ENCODE data around the gene S100PBP. TPM values are rescaled to one million over a fixed set of nuclear protein-coding genes. Genes with fewer than 3 reads are reported as not detected.

Gene S100PBP
- total RNA-seq (2022; extraction: Qiagen RNA extraction; ENCODE audit: low read depth): 16.1 to 19.9 TPM (median 16.6 TPM) in 5 replicates

GRCh38 chr1:32817159-32817814 lies at the start of gene S100PBP, which contains the start of gene YARS1:
S100PBP (plus strand) TSS chr1:32817653; CDS start chr1:32826100, 8,447 bp downstream.
YARS1 (minus strand) TSS chr1:32817358; CDS start chr1:32817244, 114 bp downstream.

DNA sequence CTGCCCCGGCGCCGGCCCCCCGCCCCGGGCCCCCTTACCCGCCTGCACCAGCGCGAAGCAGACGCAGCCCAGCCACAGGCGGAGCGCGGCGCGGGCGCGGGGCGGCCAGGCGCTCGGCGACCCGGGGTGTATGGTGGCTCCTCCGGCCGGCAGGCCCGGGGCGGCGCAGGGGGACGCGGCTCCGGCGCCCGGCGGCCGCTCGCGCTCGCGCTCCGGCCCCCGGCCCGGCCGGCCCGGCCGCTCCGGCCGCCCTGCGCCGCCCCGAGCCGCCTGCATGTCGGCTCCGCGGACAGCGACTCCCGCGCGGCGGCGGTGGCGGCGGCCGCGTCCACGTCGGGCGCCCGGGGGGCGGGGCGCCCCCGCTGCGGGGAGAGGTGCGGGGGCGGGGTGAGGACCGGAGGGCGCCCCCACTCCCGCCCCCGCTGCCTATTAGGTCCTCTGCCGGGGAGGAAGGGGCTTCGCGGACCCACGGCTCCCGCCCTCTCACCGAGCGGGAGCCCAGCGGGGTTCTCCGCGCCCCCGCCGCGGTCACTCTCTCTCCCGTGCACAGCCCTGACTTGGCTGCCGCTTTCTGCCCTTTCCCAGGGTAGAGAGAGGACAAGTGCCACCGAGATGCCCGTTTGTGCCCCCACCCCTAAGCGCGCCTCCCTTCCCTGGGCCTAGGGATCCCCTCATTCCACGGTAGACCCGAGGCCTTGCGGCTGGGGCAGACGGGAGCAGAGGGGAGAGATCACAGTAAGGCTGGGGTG lies 53.3 kb downstream of the S100PBP start, which contains the start of gene FNDC5:
FNDC5 (minus strand) TSS at position 298 of the 749 bp plus-strand sequence.

DNA sequence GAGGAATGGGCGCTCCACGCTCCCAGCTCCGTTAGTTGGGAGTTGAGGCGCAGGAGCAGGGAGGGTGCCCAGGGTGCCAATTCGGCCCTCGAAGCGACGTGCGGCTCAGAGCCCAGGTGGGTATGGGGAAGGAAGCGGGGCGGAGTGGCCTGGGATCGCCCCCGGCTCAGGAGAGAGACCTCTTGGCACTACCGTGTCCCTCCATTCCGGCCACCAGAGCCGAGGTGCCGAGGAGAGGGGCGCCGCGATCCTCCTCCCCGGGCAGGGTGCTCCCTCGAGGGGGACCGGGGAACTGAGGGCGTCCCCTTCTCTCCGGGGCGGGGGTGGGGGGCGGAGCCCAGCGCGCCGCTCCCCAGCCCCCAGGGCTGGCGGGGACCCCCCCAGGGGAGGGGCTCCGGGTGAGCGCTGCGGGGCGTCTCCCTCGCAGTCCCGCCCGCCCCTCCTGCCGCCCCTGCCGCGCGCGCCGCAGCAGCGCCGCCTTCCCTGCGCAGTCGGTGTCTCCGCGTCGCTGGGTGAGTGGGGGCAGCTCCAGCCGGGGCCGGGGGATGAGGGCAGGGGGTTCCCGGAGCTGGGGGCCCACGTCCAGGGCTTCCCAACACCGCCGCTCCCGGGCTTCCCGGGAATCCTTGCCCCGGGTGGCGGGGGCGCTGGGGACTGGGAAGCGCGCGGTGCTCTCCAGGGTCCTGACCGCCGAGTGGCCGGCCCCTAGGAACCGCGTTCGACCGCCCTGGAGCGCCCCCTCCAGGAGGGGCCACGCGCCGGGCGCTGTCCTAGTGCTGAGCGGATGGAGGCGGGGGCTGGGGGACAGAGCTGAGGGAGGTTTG lies 68.8 kb downstream of the S100PBP start, which contains the start of gene HPCA:
HPCA (plus strand) TSS at position 488 of the 824 bp plus-strand sequence. CDS start 2,408 bp downstream, outside the sequence.

DNA sequence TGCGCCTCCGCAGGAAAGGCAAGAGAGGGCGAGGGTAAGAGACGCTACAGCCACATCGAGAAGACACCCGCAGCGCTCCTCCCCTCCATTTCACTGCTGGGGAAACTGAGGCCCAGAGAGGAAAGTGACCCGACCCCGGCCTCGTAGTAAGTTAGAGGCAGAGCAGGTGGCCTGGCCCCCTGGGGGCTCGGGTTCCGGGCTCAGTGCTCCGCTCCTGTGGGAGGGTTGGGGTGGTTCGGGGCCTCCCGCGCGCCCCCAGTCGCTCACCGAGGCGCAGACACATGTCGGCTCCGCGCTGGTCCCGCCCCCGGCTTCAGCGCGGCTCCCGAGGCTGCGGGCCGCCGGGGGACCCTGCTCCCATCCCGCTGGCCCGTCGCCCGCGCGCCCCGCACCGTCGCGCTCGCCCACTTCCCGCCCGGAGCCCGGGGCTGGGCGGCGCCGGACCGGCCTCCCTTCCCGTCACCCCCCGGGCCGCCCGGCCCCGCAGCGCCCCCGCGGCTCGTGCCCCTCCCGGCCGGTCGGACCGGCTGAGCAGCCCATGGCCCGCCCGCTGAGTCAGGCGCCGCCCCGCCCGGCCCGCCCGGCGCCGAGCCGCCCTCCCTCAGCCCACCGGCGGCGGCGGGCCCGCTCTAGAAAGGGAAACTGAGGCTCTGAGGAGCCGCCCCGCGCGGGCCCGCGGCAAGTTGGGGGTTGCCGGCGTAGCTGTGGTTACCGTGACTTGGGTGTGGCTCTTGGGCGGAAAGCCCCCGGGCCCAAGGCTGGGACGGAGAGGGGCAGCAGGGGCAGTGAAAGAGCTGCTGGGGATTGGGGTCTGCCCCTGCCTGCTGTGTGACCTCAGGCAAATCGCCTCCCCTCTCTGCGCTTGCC lies 83.7 kb downstream of the S100PBP start, which contains the start of gene TMEM54:
TMEM54 (minus strand) TSS at position 434 of the 867 bp plus-strand sequence; CDS start at position 283, 151 bp downstream.

Other genes with a start within 250 kb of the S100PBP start
- gene ZBTB8OS, start 167.1 kb upstream of the S100PBP start, total RNA-seq (2022; extraction: Qiagen RNA extraction; ENCODE audit: low read depth): 35.6 to 52.3 TPM (median 38.9 TPM) in 5 replicates
- gene RBBP4, start 166.4 kb upstream of the S100PBP start, total RNA-seq (2022; extraction: Qiagen RNA extraction; ENCODE audit: low read depth): 77.1 to 92.4 TPM (median 86.5 TPM) in 5 replicates
- gene SYNC, start 114.9 kb upstream of the S100PBP start, total RNA-seq (2022; extraction: Qiagen RNA extraction; ENCODE audit: low read depth): 9.6 to 16.2 TPM (median 10.9 TPM) in 5 replicates
- 73.1 to 84.0 TPM (median 77.6 TPM) in 5 replicates for gene YARS1, start 295 bp upstream of the S100PBP start, total RNA-seq (2022; extraction: Qiagen RNA extraction; ENCODE audit: low read depth)
- gene FNDC5, start 53.3 kb downstream of the S100PBP start, total RNA-seq (2022; extraction: Qiagen RNA extraction; ENCODE audit: low read depth): 0.38 to 0.75 TPM (median 0.53 TPM) in 5 replicates
- 0.14 to 0.68 TPM (median 0.56 TPM) in 4 of 5 replicates, not detected in the other for gene HPCA, start 68.8 kb downstream of the S100PBP start, total RNA-seq (2022; extraction: Qiagen RNA extraction; ENCODE audit: low read depth)
- 30.5 to 45.4 TPM (median 39.3 TPM) in 5 replicates for gene TMEM54, start 83.7 kb downstream of the S100PBP start, total RNA-seq (2022; extraction: Qiagen RNA extraction; ENCODE audit: low read depth)
- gene RNF19B, start 147.2 kb downstream of the S100PBP start, total RNA-seq (2022; extraction: Qiagen RNA extraction; ENCODE audit: low read depth): 21.8 to 26.1 TPM (median 25.0 TPM) in 5 replicates
- 154 to 166 TPM (median 158 TPM) in 5 replicates for gene AK2, start 219.2 kb downstream of the S100PBP start, total RNA-seq (2022; extraction: Qiagen RNA extraction; ENCODE audit: low read depth)